Measurements from ENCODE around the gene ERP44.
"Not testable (repeated sequence)": the region's sequence is repeated elsewhere in the genome, so short reads cannot be mapped to it uniquely, and the experiment has no call there.

Gene ERP44

DNA sequence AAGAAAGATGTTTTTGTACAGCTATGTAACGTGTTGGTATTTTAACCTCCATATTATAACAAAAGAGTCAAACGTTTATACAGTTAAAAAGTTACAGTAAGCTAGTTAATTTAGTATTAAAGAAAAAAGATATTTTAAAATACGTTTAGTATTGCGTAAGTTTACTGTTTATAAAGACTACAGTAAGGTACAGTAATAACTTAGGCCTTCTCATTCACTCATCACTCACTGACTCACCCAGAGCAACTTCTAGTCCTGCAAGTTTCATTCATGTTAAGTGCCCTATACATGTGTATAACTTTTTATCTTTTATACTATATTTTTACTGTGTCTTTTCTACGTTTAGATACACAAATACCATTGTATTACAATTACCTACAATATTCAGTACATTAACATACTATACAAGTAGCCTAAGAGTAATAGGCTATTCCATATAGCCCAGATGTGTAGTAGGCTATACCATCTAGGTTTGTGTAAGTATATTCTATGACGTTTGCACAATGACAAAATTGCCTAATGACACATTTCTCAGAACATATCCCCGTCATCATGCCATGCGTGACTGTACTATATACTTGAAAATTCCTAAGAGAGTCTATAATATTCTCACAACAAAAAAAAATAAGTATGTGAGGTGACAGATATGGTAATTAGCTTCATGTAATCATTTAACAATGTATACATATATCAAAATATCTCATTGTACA lies 33.8 kb downstream of the ERP44 start:
- DNase-seq (ENCODE audit: insufficient read length, low spot score): no peak
- TF ChIP-seq, protein P1, sequence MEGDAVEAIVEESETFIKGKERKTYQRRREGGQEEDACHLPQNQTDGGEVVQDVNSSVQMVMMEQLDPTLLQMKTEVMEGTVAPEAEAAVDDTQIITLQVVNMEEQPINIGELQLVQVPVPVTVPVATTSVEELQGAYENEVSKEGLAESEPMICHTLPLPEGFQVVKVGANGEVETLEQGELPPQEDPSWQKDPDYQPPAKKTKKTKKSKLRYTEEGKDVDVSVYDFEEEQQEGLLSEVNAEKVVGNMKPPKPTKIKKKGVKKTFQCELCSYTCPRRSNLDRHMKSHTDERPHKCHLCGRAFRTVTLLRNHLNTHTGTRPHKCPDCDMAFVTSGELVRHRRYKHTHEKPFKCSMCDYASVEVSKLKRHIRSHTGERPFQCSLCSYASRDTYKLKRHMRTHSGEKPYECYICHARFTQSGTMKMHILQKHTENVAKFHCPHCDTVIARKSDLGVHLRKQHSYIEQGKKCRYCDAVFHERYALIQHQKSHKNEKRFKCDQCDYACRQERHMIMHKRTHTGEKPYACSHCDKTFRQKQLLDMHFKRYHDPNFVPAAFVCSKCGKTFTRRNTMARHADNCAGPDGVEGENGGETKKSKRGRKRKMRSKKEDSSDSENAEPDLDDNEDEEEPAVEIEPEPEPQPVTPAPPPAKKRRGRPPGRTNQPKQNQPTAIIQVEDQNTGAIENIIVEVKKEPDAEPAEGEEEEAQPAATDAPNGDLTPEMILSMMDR (IDR thresholded peaks at IDR 0.05; ENCODE audit: insufficient read depth, missing control alignments): no peak
- no peak for FAIRE-seq

DNA sequence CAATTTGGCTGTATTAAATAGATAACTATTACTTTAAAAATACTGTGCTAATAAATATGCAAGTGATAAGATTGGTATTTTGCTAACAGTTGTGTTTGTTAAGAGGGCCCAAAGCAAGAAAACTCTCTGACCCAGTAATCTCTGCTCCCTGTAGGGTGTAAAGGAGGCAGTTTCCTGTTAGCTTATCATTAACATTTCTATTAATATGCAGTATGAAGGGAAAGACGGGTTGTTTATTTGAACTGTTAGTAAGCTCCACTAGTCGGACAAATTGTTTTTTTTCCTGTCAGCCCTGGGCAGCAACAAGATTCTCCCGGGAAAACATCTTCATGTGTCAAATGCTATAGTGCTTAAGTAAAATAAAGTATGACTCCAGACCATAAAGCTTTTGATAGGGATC lies 35.6 kb downstream of the ERP44 start:
- TF ChIP-seq, protein P1 (IDR thresholded peaks at IDR 0.05; ENCODE audit: insufficient read depth, missing control alignments): no peak
- no peak for DNase-seq (ENCODE audit: insufficient read length, low spot score)
- no peak for FAIRE-seq

DNA sequence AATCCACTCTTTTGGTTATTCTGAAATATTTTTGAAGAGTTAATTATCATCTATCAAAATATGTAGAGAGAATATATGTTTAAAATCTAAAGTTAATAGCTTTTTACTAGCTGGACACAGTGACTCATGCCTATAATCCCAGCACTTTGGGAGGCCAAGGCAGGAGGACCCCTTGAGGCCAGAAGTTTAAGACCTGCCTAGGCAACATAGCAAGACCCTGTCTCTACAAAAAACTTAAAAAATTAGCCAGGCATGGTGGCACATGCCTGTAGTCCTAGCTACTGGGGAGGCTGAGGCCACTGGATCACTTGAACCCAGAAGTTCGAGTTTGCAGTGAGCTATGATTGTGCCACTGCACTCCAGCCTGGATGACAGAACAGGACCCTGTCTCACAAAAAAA lies 36.1 kb downstream of the ERP44 start:
- not testable (repeated sequence) for FAIRE-seq; DNase-seq (ENCODE audit: insufficient read length, low spot score)

DNA sequence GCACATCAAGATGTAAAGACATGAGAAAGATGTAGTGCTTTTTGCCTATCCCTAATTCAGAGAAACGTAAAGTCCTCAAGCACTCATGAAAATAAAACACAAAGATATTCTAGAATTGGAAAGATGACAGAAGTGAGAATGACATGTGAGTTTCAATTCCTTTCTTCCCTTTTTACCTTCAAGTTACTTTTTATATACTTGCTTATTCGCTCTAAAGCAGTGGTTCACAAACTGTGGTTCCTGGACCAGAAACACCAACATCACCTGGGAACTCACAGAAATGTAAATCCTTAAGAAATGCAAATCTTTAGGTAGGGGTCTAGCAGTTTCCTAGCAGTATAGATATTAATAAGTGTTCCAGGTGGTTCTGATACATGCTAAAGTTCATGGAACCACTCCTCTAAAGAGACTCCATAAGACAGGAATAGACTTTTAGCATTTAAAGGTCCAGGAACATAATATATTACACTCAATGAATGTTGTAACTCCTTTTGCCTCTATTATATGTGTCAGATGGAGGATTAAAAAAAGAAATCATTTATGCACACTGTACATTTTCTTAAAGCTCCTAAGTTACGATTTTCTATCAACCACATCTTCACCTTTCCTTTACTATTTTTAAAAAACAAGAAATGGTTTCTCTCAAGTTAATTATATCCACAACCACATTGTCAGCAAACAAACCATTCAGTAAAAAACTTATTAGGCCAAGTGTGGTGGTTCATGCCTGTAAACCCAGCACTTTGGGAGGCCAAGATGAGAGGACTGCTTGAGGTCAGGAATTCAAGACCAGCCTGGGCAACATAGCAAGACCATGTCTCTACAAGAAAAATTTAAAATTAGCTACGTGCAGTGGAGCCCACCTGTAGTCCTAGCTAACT lies 39.9 kb downstream of the ERP44 start:
- FAIRE-seq: no peak
- no peak for DNase-seq (ENCODE audit: insufficient read length, low spot score)
- TF ChIP-seq, protein P1 (IDR thresholded peaks at IDR 0.05; ENCODE audit: insufficient read depth, missing control alignments): no peak

DNA sequence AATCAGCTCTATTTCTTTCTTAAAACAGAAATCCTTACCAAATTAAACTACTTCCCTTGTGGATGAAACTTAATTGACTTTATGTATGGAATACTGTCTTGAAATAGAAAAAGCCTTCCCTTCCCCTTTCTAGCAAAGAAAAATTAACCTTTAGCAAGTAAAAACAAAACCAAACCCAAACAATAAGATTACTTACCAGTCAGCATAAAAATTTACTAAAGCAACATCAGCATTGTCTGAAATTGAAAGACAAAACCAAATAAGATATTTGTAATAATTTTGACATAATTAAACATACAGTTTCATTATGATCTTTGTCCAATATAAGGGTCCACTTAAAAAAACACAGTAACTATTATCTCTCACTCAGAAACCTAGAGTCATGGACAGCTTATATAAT lies 41.2 kb downstream of the ERP44 start:
- FAIRE-seq (no peak), DNase-seq (ENCODE audit: insufficient read length, low spot score) (no peak)
- TF ChIP-seq, protein P1 (IDR thresholded peaks at IDR 0.05; ENCODE audit: insufficient read depth, missing control alignments): no peak

DNA sequence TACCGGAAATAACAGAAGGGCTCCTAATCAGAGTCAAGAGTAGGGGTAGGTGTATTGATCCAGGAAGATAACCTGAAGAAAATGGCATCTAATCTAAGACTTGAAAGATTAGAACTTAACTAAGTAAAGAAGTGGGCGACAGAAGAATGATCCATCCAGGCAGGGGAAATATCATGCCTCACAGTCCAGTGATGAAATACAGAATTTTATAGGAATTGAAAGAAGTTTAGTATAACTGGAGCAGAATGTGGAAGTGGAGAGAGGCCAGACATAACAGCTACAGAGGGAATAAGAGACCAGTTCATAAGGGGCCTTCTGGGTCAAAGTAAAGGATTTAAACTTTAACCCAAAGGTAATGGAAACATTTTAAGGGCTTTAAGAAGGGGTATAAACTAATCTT lies 42.2 kb downstream of the ERP44 start:
- DNase-seq (ENCODE audit: insufficient read length, low spot score): no peak
- FAIRE-seq: no peak
- TF ChIP-seq, protein P1 (IDR thresholded peaks at IDR 0.05; ENCODE audit: insufficient read depth, missing control alignments): no peak

DNA sequence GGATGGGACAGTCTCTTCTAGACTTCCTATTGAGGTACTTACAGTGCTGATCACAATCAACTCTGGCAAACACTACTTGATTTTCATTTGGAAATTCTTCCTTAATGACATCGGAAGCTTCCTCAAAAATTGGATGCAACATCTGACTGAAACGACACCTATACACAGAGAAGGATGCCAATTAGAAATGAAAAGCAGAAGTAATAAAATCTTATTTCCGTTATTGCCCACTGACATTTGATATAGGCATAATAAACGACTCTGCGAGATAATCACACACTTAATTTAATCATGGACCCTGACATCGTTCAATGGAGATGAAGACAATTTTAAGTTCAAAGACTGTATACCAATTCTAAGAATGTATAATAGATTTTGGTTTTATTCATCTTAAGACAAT lies 46.4 kb downstream of the ERP44 start:
- no peak for DNase-seq (ENCODE audit: insufficient read length, low spot score)
- no peak for FAIRE-seq
- TF ChIP-seq, protein P1 (IDR thresholded peaks at IDR 0.05; ENCODE audit: insufficient read depth, missing control alignments): no peak
